K562 (cell line): Measurements from ENCODE around the gene MYO1B. TPM values are rescaled to one million over a fixed set of nuclear protein-coding genes. Genes with fewer than 3 reads are reported as not detected.

Source experiments
- ATAC-seq: fragments of 200-7000 bp; cut with Tn5 transposase; 3 replicates; pipeline ENCODE4 v1.9.1; 2020; ENCODE audit warnings: moderate library complexity
- BruUV-seq: library from RNA; stranded (reverse); fragments of 400-500 nt; replicated peaks from 2 replicates; lab custom pipeline; 2021; lab: Mats Ljungman, UMichigan
- CTCF ChIA-PET: fragments of 300-600 bp; formaldehyde crosslinking; extraction: SDS; loops from one replicate; lab custom pipeline; 2021; ENCODE audit warnings: low intra/inter-chr PET ratio; lab: Yijun Ruan, JAX
- POLR2A ChIA-PET: fragments of 300-600, 350-650 bp; sonication (Branson Sonifier 250); formaldehyde crosslinking; extraction: SDS; loops from one replicate; lab custom pipeline; 2021; ENCODE audit warnings: antibody characterized with exemption, inconsistent platforms; lab: Yijun Ruan, JAX
- DNase-seq, 4 experiments: peaks; one replicate each; pipeline versions ENCODE4 v3.0.0 to v3.0.0-alpha.2; 2011 to 2018; ENCODE audit warnings: low spot score in 3 of 4, mixed read lengths in 3 of 4; ENCODE audit errors: extremely low read depth in 1 of 4
- FAIRE-seq: peaks from 2 replicates; lab custom pipeline; 2011; peaks lifted over from hg19 to GRCh38; lab: Jason Lieb, UNC
- H2AFZ ChIP-seq: 2 replicates; pipeline ENCODE4 v1.6.0; 2011; ENCODE audit warnings: low read depth, low read length, control low read depth, inconsistent platforms
- H3K27ac ChIP-seq: fragments of 200-600 bp; 3 replicates; pipeline ENCODE4 v1.8.0; 2011; ENCODE audit warnings: low read depth, mild to moderate bottlenecking, control low read depth, inconsistent platforms, low read length, moderate library complexity, mixed read lengths; ENCODE audit errors: extremely low read depth
- H3K27me3 ChIP-seq, 2 experiments: fragments of 300-600 bp in 1 of 2; 2 replicates in 1 of 2; 3 replicates in 1 of 2; pipeline versions ENCODE4 v1.6.0 to v1.8.0; 2011; ENCODE audit warnings: inconsistent platforms in 2 of 2, low read length in 2 of 2, mild to moderate bottlenecking in 1 of 2, mixed read lengths in 1 of 2, moderate library complexity in 1 of 2; ENCODE audit not compliant: control insufficient read depth in 2 of 2, insufficient read depth in 2 of 2
- H3K36me3 ChIP-seq: fragments of 300-600 bp; 3 replicates; pipeline ENCODE4 v1.8.0; 2011; ENCODE audit warnings: mild to moderate bottlenecking, low read length, inconsistent platforms; ENCODE audit not compliant: control insufficient read depth, insufficient read depth
- H3K4me1 ChIP-seq, 2 experiments: fragments of 200-600 bp in 1 of 2; replicated peaks in 1 of 2; 2 replicates in 1 of 2; 3 replicates in 1 of 2; pipeline versions ENCODE4 v1.5.1 to v1.8.0; 2011; ENCODE audit warnings: inconsistent platforms in 2 of 2, low read length in 2 of 2, mild to moderate bottlenecking in 1 of 2, mixed read lengths in 1 of 2, moderate library complexity in 1 of 2; ENCODE audit not compliant: control insufficient read depth in 2 of 2, insufficient read depth in 2 of 2
- H3K4me2 ChIP-seq: 2 replicates; pipeline ENCODE4 v1.6.1; 2011; ENCODE audit warnings: low read length, control low read depth, inconsistent platforms, mixed read lengths; ENCODE audit not compliant: insufficient read depth
- H3K4me3 ChIP-seq: fragments of 200-600 bp; sonication (generic), shearing (Covaris generic); 2 replicates; pipeline ENCODE4 v1.5.1; 2016; ENCODE audit warnings: control low read depth, inconsistent platforms
- H3K79me2 ChIP-seq: fragments of 200-600 bp; 3 replicates; pipeline ENCODE4 v1.8.0; 2011; ENCODE audit warnings: low read length, inconsistent platforms; ENCODE audit not compliant: control insufficient read depth, insufficient read depth
- H3K9ac ChIP-seq, 2 experiments: 2 replicates each; pipeline versions ENCODE4 v1.6.0 to v1.6.1; 2011; ENCODE audit warnings: low read depth in 2 of 2, low read length in 2 of 2, control low read depth in 1 of 2, inconsistent platforms in 1 of 2, mild to moderate bottlenecking in 1 of 2, mixed read lengths in 1 of 2; ENCODE audit not compliant: insufficient read depth in 1 of 2
- H3K9me1 ChIP-seq: one replicate; pipeline ENCODE4 v1.6.0; 2011; ENCODE audit warnings: inconsistent platforms, mild to moderate bottlenecking, low read length, moderate library complexity; ENCODE audit not compliant: control insufficient read depth, insufficient read depth
- H3K9me3 ChIP-seq: replicated peaks from 2 replicates; pipeline ENCODE4 v1.5.1; 2011; ENCODE audit warnings: low read depth, low read length, inconsistent platforms; ENCODE audit not compliant: control insufficient read depth, insufficient read depth
- H4K20me1 ChIP-seq: replicated peaks from 2 replicates; pipeline ENCODE4 v1.6.1; 2011; ENCODE audit warnings: low read length, inconsistent platforms, mixed read lengths; ENCODE audit not compliant: control insufficient read depth, insufficient read depth
- DMBX1 ChIP-seq: fragments of 250-450 bp; sonication (Bioruptor Pico); IDR thresholded peaks from 2 replicates; pipeline ENCODE4 v1.8.0; 2022; ENCODE audit warnings: inconsistent platforms, mild to moderate bottlenecking, moderate library complexity, borderline replicate concordance
- NRF1 ChIP-seq, 2 experiments: fragments of 450-650 bp; IDR thresholded peaks in 1 of 2; conservative IDR thresholded peaks in 1 of 2; 2 replicates each; pipeline ENCODE4 v1.6.1; 2014; ENCODE audit warnings: mild to moderate bottlenecking in 2 of 2
- PCBP2 ChIP-seq: fragments of 200-400 bp; formaldehyde crosslinking; IDR thresholded peaks from 2 replicates; pipeline ENCODE4 v1.6.1; 2018; ENCODE audit warnings: low read length, low read depth, mild to moderate bottlenecking, moderate library complexity; ENCODE audit not compliant: poor library complexity, severe bottlenecking
- POLR2AphosphoS5 ChIP-seq: IDR thresholded peaks from 2 replicates; pipeline ENCODE4 v1.6.1; 2011; ENCODE audit warnings: mild to moderate bottlenecking, low read depth, low read length, moderate library complexity; ENCODE audit not compliant: control insufficient read depth, insufficient read depth
- SMAD4 ChIP-seq: fragments of 250-450 bp; sonication (Bioruptor Pico); conservative IDR thresholded peaks from 2 replicates; pipeline ENCODE4 v1.8.0; 2021; ENCODE audit warnings: inconsistent platforms, mild to moderate bottlenecking, moderate library complexity
- SRSF9 ChIP-seq: fragments of 200-400 bp; formaldehyde crosslinking; IDR thresholded peaks from 2 replicates; pipeline ENCODE4 v1.6.1; 2017; ENCODE audit warnings: low read depth, low read length, borderline replicate concordance
- TAF7 ChIP-seq: fragments of 450-650 bp; IDR thresholded peaks from 2 replicates; pipeline ENCODE4 v1.6.1; 2016; ENCODE audit warnings: missing genetic modification characterization, missing compliant biosample characterization
- ZBTB7A ChIP-seq: IDR thresholded peaks from 2 replicates; pipeline ENCODE4 v1.6.1; 2011; ENCODE audit warnings: low read depth, mild to moderate bottlenecking, low read length, moderate library complexity, borderline replicate concordance; ENCODE audit not compliant: control insufficient read depth
- ZNF780A ChIP-seq: fragments of 250-450 bp; sonication (Bioruptor Pico); IDR thresholded peaks from 2 replicates; pipeline ENCODE4 v1.5.0; 2021; ENCODE audit warnings: mild to moderate bottlenecking
- WGBS: fragments of 100-300 bp; shearing (Covaris generic); methylation state at CpG from one replicate; pipeline ENCODE4 v1.1.6; 2016; ENCODE audit warnings: low coverage, mixed read lengths; ENCODE audit not compliant: insufficient coverage; ENCODE audit errors: missing lambda C conversion rate; 5-methylcytosine and 5-hydroxymethylcytosine counted together
- in situ Hi-C: fragments of 300-500 bp; cut with MboI; formaldehyde crosslinking; loops from 4 replicates; pipeline ENCODE4 v1.15.0; 2018; ENCODE audit warnings: inconsistent platforms, mixed read lengths
- intact Hi-C: fragments of 100-400 bp; cut with micrococcal nuclease; formaldehyde crosslinking; loops from 2 replicates; pipeline ENCODE4 v1.14.2; 2022
- polyA plus RNA-seq, 8 experiments: library from polyadenylated mRNA; depleted of rRNA in 4 of 8; stranded (reverse) in 5 of 8; unstranded in 3 of 8; fragments of >200 nt; fragmentation: Nextera tagmentation in 2 of 8; fragmentation: Illumina TruSeq in 1 of 8; extraction: Ambion mirVana in 2 of 8; extraction: Trizol in 1 of 8; gene quantifications; 2 replicates each; pipeline versions ENCODE4 v1.2.1 to v1.2.3, GENCODE V29; 2011 to 2014; ENCODE audit warnings: inconsistent platforms in 1 of 8, missing spikeins in 1 of 8
- total RNA-seq, 7 experiments: library from RNA; depleted of rRNA in 6 of 7; stranded (reverse); fragments of >200 nt in 6 of 7; fragmentation: Illumina TruSeq in 2 of 7; extraction: Trizol in 2 of 7; gene quantifications; 2 replicates each; pipeline versions ENCODE4 v1.2.1 to v1.2.3, GENCODE V29; 2011 to 2021; ENCODE audit warnings: low replicate concordance in 1 of 7
- TF ChIP-seq, protein P1 (sequence below): fragments of 200-400 bp; formaldehyde crosslinking; IDR thresholded peaks from 2 replicates; pipeline ENCODE4 v1.6.1; 2017; ENCODE audit warnings: mild to moderate bottlenecking, low read depth, low read length, moderate library complexity
- TF ChIP-seq, protein P2 (sequence below): fragments of 450-650 bp; formaldehyde crosslinking; IDR thresholded peaks from 2 replicates; pipeline ENCODE4 v1.4.0; 2020; ENCODE audit warnings: mild to moderate bottlenecking, moderate library complexity
- TF ChIP-seq, protein P3 (sequence below): fragments of 250-450 bp; sonication (Bioruptor Pico); IDR thresholded peaks from 2 replicates; pipeline ENCODE4 v1.8.0; 2021; ENCODE audit warnings: borderline replicate concordance, mild to moderate bottlenecking, moderate library complexity; ENCODE audit not compliant: poor library complexity, severe bottlenecking

Gene MYO1B
- total and polyA plus RNA-seq, 9 of the 15 experiments (the other 6 are each of a cell fraction or from before 2014, with no cell fraction given): 0.04 to 0.33 (median 0.20) TPM; not detected in 5

DNA sequence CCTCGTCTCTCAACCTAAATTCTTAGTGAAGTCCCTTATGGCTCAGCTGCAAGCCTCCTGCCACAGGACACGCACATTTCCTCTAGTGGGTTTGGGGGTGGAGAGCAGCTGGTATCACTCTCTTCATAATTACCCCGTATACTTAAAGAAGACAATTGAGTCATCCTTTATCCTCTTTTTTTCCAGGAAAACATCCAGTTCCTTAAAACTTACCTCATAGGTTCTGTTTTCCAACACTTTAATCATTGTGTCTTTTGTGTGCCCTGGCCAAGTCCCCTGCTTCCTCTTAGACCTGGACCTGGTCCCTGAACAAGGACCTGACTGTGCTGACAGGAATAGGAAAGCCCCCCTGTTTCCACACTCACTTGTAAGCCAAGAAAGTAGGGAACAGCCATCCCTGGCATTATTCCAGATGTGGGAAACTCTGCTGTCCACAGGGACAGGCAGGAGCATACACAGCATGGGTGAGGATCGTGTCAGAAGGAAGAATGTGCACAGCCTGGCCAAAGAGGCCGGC lies 42.3 kb upstream of the MYO1B start:
- Histone ChIP-seq H3K9me3 (no peaks in the 10 kb centered on the region), H4K20me1 (no peaks in the 10 kb centered on the region), H3K36me3 (no peaks in the 10 kb centered on the region), H3K27ac (no peak overlapping the region), H3K9me1 (no peaks in the 10 kb centered on the region), H3K4me1 (no peaks in the 10 kb centered on the region), H3K4me3 (no peak overlapping the region), H3K4me2 (no peak overlapping the region), H2AFZ (no peak overlapping the region), H3K27me3 (no peaks in the 10 kb centered on the region), H3K79me2 (no peaks in the 10 kb centered on the region), H3K9ac (no peak overlapping the region)
- no peak for ATAC-seq
- no TSS peak for BruUV-seq
- TF ChIP-seq ZNF780A (CRISPR knock-in tag) (no peak), TAF7 (tag) (no peak), POLR2AphosphoS5 (no peak), PCBP2 (no peak), SMAD4 (no peak), DMBX1 (no peak), SRSF9 (no peak), NRF1 (conservative IDR thresholded peaks at IDR 0.05 in 1 of 2, IDR thresholded peaks at IDR 0.05 in 1 of 2) (no peak), ZBTB7A (no peak)
- TF ChIP-seq, protein P1, sequence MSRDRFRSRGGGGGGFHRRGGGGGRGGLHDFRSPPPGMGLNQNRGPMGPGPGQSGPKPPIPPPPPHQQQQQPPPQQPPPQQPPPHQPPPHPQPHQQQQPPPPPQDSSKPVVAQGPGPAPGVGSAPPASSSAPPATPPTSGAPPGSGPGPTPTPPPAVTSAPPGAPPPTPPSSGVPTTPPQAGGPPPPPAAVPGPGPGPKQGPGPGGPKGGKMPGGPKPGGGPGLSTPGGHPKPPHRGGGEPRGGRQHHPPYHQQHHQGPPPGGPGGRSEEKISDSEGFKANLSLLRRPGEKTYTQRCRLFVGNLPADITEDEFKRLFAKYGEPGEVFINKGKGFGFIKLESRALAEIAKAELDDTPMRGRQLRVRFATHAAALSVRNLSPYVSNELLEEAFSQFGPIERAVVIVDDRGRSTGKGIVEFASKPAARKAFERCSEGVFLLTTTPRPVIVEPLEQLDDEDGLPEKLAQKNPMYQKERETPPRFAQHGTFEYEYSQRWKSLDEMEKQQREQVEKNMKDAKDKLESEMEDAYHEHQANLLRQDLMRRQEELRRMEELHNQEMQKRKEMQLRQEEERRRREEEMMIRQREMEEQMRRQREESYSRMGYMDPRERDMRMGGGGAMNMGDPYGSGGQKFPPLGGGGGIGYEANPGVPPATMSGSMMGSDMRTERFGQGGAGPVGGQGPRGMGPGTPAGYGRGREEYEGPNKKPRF: no peak
- TF ChIP-seq, protein P2, sequence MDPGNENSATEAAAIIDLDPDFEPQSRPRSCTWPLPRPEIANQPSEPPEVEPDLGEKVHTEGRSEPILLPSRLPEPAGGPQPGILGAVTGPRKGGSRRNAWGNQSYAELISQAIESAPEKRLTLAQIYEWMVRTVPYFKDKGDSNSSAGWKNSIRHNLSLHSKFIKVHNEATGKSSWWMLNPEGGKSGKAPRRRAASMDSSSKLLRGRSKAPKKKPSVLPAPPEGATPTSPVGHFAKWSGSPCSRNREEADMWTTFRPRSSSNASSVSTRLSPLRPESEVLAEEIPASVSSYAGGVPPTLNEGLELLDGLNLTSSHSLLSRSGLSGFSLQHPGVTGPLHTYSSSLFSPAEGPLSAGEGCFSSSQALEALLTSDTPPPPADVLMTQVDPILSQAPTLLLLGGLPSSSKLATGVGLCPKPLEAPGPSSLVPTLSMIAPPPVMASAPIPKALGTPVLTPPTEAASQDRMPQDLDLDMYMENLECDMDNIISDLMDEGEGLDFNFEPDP (CRISPR knock-in tag): no peak
- TF ChIP-seq, protein P3, sequence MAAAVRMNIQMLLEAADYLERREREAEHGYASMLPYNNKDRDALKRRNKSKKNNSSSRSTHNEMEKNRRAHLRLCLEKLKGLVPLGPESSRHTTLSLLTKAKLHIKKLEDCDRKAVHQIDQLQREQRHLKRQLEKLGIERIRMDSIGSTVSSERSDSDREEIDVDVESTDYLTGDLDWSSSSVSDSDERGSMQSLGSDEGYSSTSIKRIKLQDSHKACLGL (CRISPR knock-in tag): no peak
- intact Hi-C loops: no loop called here
- FAIRE-seq: no peak
- CTCF ChIA-PET: no interaction called here
- POLR2A ChIA-PET: no interaction called here
- WGBS: 2% methylated on average over 5 of the region's 5 CpGs
- in situ Hi-C loops: loop anchor here (25.0 kb wide), 1 partner anchor 309 kb away; no protein-coding TSS in a partner anchor
- DNase-seq: no peak
